GM12874 (cell line): Measurements from ENCODE around the gene HDAC7.

Experiments
- CTCF ChIP-seq: IDR thresholded peaks from 2 replicates; pipeline ENCODE4 v1.5.1; 2011; ENCODE audit warnings: low read depth, mild to moderate bottlenecking, control low read depth, low read length, moderate library complexity; ENCODE audit not compliant: insufficient read depth

The HDAC7 gene

DNA sequence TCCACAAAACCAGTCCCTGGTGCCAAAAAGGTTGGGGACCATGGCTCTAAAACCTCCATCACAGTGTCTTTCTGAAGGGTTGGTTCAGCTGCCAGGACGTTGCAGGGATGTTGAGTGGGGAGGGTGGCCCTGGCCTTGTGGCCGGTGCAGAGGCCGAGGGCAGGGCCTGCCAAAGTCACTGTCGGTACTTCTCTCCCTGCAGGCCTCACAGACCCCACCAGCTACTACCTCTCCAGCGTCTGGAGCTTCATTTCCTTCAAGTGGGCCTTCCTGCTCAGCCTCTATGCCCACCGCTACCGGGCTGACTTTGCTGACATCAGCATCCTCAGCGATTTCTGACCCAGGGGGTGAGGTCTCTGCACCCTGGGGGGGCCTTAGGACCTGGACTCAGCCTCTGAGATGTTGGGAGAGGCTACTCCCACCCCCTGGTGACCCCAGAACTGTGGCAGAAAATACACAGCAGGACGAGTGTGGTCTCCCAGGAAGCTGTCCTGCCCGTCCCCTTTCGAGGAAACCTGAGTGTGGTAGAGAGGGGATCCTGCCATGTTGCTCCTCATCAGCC lies 39.7 kb downstream of the HDAC7 start:
- no peak for TF ChIP-seq CTCF

GRCh38 chr12:47779301-47779942 lies 40.3 kb downstream of the HDAC7 start:
- TF ChIP-seq CTCF: peak; percentile 88

DNA sequence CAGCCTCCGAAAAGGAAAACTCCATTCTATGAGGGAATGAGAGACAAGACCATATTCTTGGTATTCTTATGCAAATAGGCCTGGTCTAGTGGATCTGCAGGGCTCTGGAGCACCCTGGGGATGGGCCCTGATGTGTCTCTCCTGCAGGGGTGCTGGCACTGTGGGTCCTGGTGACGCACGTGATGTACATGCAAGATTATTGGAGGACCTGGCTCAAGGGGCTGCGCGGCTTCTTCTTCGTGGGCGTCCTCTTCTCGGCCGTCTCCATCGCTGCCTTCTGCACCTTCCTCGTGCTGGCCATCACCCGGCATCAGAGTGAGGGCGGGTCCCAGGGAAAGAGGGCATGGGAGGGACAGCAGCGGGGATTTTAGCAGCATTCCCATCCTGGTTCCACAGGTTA lies 40.8 kb downstream of the HDAC7 start:
- TF ChIP-seq CTCF: no peak

- no peak for TF ChIP-seq CTCF
Measured at GRCh38 chr12:47777741-47778558, 41.8 kb downstream of the HDAC7 start.

DNA sequence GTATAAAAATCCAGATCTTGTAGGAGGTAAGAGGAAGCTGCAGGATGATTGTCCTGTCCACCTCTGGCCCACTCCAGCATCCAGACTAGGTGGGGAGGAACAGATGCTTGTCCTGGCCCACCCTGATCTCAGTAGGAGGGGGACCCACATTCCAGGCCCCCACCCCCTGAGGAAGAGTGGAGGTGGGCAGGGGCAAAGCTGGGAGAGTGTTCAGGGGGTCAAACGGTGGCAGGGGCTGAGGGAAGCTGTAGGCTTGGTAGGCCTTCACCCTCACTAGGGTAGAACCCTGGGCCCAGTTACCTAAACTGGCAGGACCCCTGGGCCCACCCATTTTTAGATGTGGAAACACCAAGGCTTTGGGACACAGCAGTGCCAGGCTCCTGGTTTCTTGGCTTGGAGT lies 42.6 kb downstream of the HDAC7 start:
- no peak for TF ChIP-seq CTCF

DNA sequence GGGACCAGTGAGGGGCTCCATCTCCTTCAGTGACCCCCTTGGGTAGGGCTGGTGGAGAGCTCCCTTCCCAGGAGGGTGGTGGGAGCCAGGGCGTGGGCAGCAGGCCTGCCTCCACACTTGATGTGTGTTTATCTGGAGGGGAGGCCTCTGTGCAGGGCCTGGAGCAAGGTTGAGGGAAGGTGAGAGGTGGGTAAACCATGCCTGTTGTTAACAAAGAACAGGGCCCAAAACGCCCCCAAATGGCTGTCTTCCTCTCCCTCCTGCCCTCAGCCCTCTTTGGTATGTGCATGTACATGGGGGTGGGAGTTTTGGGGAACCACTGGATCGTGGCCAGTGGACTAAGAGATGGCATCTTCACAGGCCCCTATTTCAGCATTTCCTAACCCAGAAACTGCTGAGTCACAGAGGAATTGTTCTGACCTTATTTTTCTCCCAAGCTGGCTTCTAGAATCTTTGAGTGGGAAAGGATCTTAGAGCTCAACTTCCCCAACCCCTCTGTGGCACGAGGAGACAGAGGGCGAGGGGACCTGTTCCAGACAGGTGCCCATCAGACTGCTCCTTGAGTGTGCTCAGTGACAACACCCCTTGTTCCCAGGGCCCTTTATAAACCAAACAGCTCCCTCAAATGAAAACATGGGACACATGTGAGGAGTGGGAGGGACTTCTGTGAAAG lies 43.1 kb downstream of the HDAC7 start:
- no peak for TF ChIP-seq CTCF
